ENCODE data around the gene GRM4. TPM values are rescaled to one million over a fixed set of nuclear protein-coding genes. Genes with fewer than 3 reads are reported as not detected.

GRM4 gene
- total RNA-seq, 2 donors from 2014 or later: not detected

DNA sequence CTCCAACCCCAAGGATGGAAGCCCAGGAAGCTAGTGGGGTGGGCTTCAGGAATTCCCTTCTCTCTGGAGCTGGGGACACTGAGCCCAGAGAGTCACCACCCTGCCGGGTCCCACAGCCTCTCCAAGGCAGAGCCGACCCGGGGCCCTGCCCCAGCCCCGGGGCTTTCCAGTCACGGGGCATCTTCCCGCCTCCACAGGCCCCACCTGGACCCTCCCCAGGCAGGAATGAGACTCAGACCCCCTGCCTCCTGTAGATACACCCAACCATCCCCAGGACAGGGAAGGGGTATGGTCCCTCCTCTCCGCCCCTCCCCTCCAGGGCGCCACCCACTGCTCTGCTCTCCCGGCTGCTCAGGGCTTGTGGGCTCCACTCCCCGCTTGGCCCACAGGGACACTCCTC, 53.3 kb downstream of the GRM4 start:
- TF ChIP-seq, protein P1, sequence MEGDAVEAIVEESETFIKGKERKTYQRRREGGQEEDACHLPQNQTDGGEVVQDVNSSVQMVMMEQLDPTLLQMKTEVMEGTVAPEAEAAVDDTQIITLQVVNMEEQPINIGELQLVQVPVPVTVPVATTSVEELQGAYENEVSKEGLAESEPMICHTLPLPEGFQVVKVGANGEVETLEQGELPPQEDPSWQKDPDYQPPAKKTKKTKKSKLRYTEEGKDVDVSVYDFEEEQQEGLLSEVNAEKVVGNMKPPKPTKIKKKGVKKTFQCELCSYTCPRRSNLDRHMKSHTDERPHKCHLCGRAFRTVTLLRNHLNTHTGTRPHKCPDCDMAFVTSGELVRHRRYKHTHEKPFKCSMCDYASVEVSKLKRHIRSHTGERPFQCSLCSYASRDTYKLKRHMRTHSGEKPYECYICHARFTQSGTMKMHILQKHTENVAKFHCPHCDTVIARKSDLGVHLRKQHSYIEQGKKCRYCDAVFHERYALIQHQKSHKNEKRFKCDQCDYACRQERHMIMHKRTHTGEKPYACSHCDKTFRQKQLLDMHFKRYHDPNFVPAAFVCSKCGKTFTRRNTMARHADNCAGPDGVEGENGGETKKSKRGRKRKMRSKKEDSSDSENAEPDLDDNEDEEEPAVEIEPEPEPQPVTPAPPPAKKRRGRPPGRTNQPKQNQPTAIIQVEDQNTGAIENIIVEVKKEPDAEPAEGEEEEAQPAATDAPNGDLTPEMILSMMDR (IDR thresholded peaks at IDR 0.05): no peak
- Histone ChIP-seq H3K4me1 (ENCODE audit: control insufficient read depth in 1 of 2, low read depth in 2 of 2) (no peaks in the 10 kb centered on the region), H3K27ac (no peak overlapping the region), H3K27me3 (replicated peaks; ENCODE audit: insufficient read depth) (no peaks in the 10 kb centered on the region), H3K36me3 (no peaks in the 10 kb centered on the region), H3K4me3 (no peak overlapping the region), H3K9me3 (no peaks in the 10 kb centered on the region)
- no peak for DNase-seq (ENCODE audit: low spot score)
- no peak for ATAC-seq (ENCODE audit: insufficient number of reproducible peaks, low FRiP score, low read depth)

DNA sequence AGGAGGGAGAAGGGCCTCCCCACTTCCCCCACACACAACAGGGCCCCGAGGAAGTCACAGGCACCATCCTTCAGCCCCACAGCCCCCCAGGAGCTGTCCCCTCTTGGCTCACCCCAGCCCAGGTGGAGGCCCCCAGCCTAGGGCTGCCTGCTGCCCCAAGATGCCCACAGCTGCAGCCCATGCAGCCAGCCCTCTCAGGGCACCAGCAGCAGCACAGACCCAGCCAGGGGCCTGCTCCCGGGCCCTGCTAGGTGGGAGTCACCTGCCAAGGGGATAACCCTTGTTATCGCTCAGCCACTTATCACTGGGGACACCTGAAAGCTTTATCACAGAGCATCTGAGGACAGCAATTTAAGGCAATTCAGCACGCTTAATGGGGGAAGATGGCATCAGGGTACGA, 55.0 kb downstream of the GRM4 start:
- H3K4me1 ChIP-seq (ENCODE audit: control insufficient read depth in 1 of 2, low read depth in 2 of 2): no peaks in the 10 kb centered on the region
- H3K4me3 ChIP-seq: no peak overlapping the region
- H3K27me3 ChIP-seq (replicated peaks; ENCODE audit: insufficient read depth): no peaks in the 10 kb centered on the region
- no peak for DNase-seq (ENCODE audit: low spot score)
- H3K36me3 ChIP-seq: no peaks in the 10 kb centered on the region
- no peaks in the 10 kb centered on the region for H3K9me3 ChIP-seq
- no peak overlapping the region for H3K27ac ChIP-seq
- TF ChIP-seq, protein P1 (IDR thresholded peaks at IDR 0.05): no peak
- ATAC-seq (ENCODE audit: insufficient number of reproducible peaks, low FRiP score, low read depth): no peak

DNA sequence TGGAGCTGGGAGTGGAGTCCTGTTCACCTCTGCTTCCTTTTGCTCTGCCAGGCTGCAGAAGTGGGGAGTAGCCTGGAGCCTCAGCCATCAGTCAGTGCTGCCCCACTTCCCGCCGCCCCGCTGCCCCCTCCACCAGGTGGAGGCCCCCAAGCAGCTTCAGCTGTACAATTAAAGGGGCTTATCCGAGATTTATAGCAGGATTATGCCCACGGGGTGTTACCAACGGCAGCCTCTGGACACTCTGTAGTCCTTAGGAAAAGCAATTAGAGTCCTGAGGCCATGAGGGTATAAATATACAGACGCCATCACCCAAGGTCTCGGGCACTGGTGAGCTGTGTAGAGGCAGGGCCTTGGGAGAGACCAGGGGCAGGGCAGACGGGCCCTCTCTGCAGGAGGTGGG, 55.4 kb downstream of the GRM4 start:
- DNase-seq (ENCODE audit: low spot score) (no peak), ATAC-seq (ENCODE audit: insufficient number of reproducible peaks, low FRiP score, low read depth) (no peak)
- no peak overlapping the region for H3K27ac ChIP-seq
- H3K27me3 ChIP-seq (replicated peaks; ENCODE audit: insufficient read depth): no peaks in the 10 kb centered on the region
- TF ChIP-seq, protein P1 (IDR thresholded peaks at IDR 0.05): no peak
- no peaks in the 10 kb centered on the region for H3K4me1 ChIP-seq (ENCODE audit: control insufficient read depth in 1 of 2, low read depth in 2 of 2)
- H3K4me3 ChIP-seq: no peak overlapping the region
- no peaks in the 10 kb centered on the region for H3K36me3 ChIP-seq
- H3K9me3 ChIP-seq: no peaks in the 10 kb centered on the region

DNA sequence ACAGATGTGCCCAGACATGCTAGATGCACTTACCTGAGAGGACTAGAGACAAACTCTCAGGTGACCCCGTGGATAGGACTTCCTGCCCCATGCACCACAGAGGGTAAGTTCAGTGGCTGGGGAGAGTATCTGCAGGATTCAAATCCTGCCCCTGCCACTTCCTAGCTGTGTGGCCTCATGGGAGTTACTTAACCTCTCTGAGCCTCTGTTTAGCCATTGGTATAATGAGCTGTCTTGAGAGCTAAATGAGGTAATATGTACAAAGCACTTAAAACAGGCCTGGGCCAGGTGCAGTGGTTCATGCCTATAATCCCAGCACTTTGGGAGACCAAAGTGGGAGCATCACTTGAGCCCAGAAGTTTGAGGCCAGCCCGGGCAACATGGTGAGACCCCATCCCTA, 59.3 kb downstream of the GRM4 start:
- ATAC-seq (ENCODE audit: insufficient number of reproducible peaks, low FRiP score, low read depth): no peak
- TF ChIP-seq, protein P1 (IDR thresholded peaks at IDR 0.05): no peak
- H3K9me3 ChIP-seq: no peaks in the 10 kb centered on the region
- H3K27me3 ChIP-seq (replicated peaks; ENCODE audit: insufficient read depth): no peaks in the 10 kb centered on the region
- no peak for DNase-seq (ENCODE audit: low spot score)
- H3K4me3 ChIP-seq: no peak overlapping the region
- H3K36me3 ChIP-seq: no peaks in the 10 kb centered on the region
- H3K27ac ChIP-seq: no peak overlapping the region
- no peaks in the 10 kb centered on the region for H3K4me1 ChIP-seq (ENCODE audit: control insufficient read depth in 1 of 2, low read depth in 2 of 2)

DNA sequence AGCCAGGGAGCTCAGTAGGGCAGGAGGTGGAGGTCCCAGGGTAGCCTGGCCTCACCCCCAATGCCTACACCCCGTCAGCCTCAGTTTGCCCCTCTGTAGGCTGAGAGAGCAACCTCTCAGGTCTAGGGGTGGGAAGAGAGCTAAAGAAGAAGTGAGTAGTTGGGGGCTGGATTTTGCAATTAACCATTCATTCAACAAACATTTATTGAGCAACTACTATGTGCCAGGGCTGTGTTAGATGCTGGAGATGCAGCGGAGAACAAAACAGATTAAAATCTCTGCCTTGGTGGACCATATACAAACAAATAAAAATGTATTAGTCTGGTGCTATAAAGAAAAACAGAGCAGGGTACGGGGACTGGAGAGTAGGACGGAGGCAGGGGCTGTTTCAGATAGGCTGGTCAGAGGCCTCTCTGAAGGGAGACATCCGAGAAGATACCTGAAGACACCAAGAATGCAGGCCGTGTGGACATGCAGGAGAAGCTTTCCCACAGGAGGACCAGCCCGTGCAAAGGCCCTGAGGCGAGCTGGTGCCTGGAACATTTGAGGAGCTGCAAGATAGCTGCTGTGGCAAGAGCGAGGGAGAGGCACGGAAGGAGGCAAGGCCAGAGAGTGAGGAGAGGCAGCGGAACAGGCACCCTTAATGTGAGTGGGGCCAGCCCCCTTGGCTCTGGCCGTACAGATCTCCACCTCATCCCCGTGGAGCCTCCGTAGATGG, 60.3 kb downstream of the GRM4 start:
- Histone ChIP-seq H3K27me3 (replicated peaks; ENCODE audit: insufficient read depth) (no peaks in the 10 kb centered on the region), H3K9me3 (no peaks in the 10 kb centered on the region), H3K36me3 (no peaks in the 10 kb centered on the region), H3K4me1 (ENCODE audit: control insufficient read depth in 1 of 2, low read depth in 2 of 2) (no peaks in the 10 kb centered on the region), H3K27ac (no peak overlapping the region), H3K4me3 (no peak overlapping the region)
- TF ChIP-seq, protein P1 (IDR thresholded peaks at IDR 0.05): no peak
- ATAC-seq (ENCODE audit: insufficient number of reproducible peaks, low FRiP score, low read depth) (no peak), DNase-seq (ENCODE audit: low spot score) (no peak)

Measured in thoracic aorta (tissue), 2 donors.